H9 (cell line): Measurements from ENCODE around the gene KIR3DL1. TPM values are rescaled to one million over a fixed set of nuclear protein-coding genes. Genes with fewer than 3 reads are reported as not detected.

ENCODE experiments used
- DNase-seq: peaks from one replicate; pipeline ENCODE4 v3.0.0-alpha.2; 2017
- H2AFZ ChIP-seq: one replicate; pipeline ENCODE4 v1.6.1; 2013; ENCODE audit warnings: mild to moderate bottlenecking, low read length, control low read depth, moderate library complexity
- H2AK5ac ChIP-seq: 2 replicates; pipeline ENCODE4 v1.6.1; 2013; ENCODE audit warnings: low read length, control low read depth, mixed read lengths; ENCODE audit not compliant: insufficient read length
- H2BK120ac ChIP-seq: one replicate; pipeline ENCODE4 v1.6.1; 2013; ENCODE audit warnings: low read depth, mild to moderate bottlenecking, low read length, control low read depth, inconsistent platforms; ENCODE audit not compliant: poor library complexity, severe bottlenecking
- H2BK12ac ChIP-seq: 2 replicates; pipeline ENCODE4 v1.6.1; 2013; ENCODE audit warnings: low read length, control low read depth, mixed read lengths, low read depth; ENCODE audit not compliant: insufficient read length
- H2BK15ac ChIP-seq: 2 replicates; pipeline ENCODE4 v1.6.1; 2013; ENCODE audit warnings: low read depth, low read length, control low read depth
- H2BK20ac ChIP-seq: one replicate; pipeline ENCODE4 v1.6.1; 2013; ENCODE audit warnings: low read depth, mild to moderate bottlenecking, low read length, control low read depth, inconsistent platforms; ENCODE audit not compliant: poor library complexity, severe bottlenecking
- H2BK5ac ChIP-seq: 2 replicates; pipeline ENCODE4 v1.6.1; 2013; ENCODE audit warnings: low read length, control low read depth, mixed read lengths; ENCODE audit not compliant: insufficient read length
- H3K14ac ChIP-seq: 2 replicates; pipeline ENCODE4 v1.6.1; 2013; ENCODE audit warnings: low read length, control low read depth; ENCODE audit not compliant: insufficient read depth
- H3K18ac ChIP-seq: 2 replicates; pipeline ENCODE4 v1.6.1; 2013; ENCODE audit warnings: low read depth, mild to moderate bottlenecking, mixed read lengths, low read length, control low read depth; ENCODE audit not compliant: insufficient read length
- H3K23ac ChIP-seq: 2 replicates; pipeline ENCODE4 v1.6.1; 2013; ENCODE audit warnings: low read length, control low read depth, mixed read lengths, low read depth; ENCODE audit not compliant: insufficient read length
- H3K23me2 ChIP-seq: 2 replicates; pipeline ENCODE4 v1.6.1; 2013; ENCODE audit warnings: low read depth, mild to moderate bottlenecking, mixed read lengths, low read length, control low read depth; ENCODE audit not compliant: insufficient read length, poor library complexity, severe bottlenecking
- H3K27ac ChIP-seq: 2 replicates; pipeline ENCODE4 v1.5.1; 2013; ENCODE audit warnings: low read length, control low read depth, mixed read lengths, low read depth; ENCODE audit not compliant: insufficient read length
- H3K27me3 ChIP-seq: 2 replicates; pipeline ENCODE4 v1.6.1; 2013; ENCODE audit warnings: low read length, control low read depth, inconsistent platforms; ENCODE audit not compliant: insufficient read depth
- H3K4ac ChIP-seq: 2 replicates; pipeline ENCODE4 v1.6.1; 2013; ENCODE audit warnings: low read depth, mild to moderate bottlenecking, control low read depth, inconsistent platforms, low read length, moderate library complexity
- H3K4me1 ChIP-seq: 2 replicates; pipeline ENCODE4 v1.6.1; 2013; ENCODE audit warnings: low read length, control low read depth, inconsistent platforms; ENCODE audit not compliant: insufficient read depth
- H3K4me2 ChIP-seq: 2 replicates; pipeline ENCODE4 v1.6.1; 2013; ENCODE audit warnings: low read length, control low read depth, mixed read lengths; ENCODE audit not compliant: insufficient read length, insufficient read depth
- H3K56ac ChIP-seq: 2 replicates; pipeline ENCODE4 v1.6.1; 2013; ENCODE audit warnings: low read depth, mild to moderate bottlenecking, mixed read lengths, low read length, control low read depth; ENCODE audit not compliant: insufficient read length
- H3K79me1 ChIP-seq: 2 replicates; pipeline ENCODE4 v1.6.1; 2013; ENCODE audit warnings: low read depth, mild to moderate bottlenecking, moderate library complexity, low read length, control low read depth, inconsistent platforms; ENCODE audit not compliant: insufficient read depth, poor library complexity, severe bottlenecking
- H3K79me2 ChIP-seq: 2 replicates; pipeline ENCODE4 v1.6.1; 2013; ENCODE audit warnings: low read length, control low read depth, inconsistent platforms; ENCODE audit not compliant: insufficient read depth
- H3K9ac ChIP-seq: 2 replicates; pipeline ENCODE4 v1.6.1; 2013; ENCODE audit warnings: low read length, control low read depth, mixed read lengths; ENCODE audit not compliant: insufficient read length; ENCODE audit errors: extremely low read depth
- H3K9me3 ChIP-seq: one replicate; pipeline ENCODE4 v1.6.1; 2013; ENCODE audit warnings: low read depth, low read length, inconsistent platforms; ENCODE audit not compliant: control insufficient read depth
- H3T11ph ChIP-seq: one replicate; pipeline ENCODE4 v1.6.1; 2013; ENCODE audit warnings: mild to moderate bottlenecking, low read length, control low read depth, inconsistent platforms
- H4K20me1 ChIP-seq: one replicate; pipeline ENCODE4 v1.6.1; 2013; ENCODE audit not compliant: control insufficient read depth, insufficient read length, insufficient read depth
- H4K5ac ChIP-seq: 2 replicates; pipeline ENCODE4 v1.6.1; 2013; ENCODE audit warnings: low read depth, mild to moderate bottlenecking, mixed read lengths, low read length, control low read depth; ENCODE audit not compliant: insufficient read length
- H4K8ac ChIP-seq: replicated peaks from 2 replicates; pipeline ENCODE4 v1.6.1; 2013; ENCODE audit warnings: low read length, control low read depth, mixed read lengths, low read depth; ENCODE audit not compliant: insufficient read length
- H4K91ac ChIP-seq: 2 replicates; pipeline ENCODE4 v1.6.1; 2013; ENCODE audit warnings: low read depth, mild to moderate bottlenecking, moderate library complexity, mixed read lengths, low read length, control low read depth; ENCODE audit not compliant: insufficient read length
- H3K27ac Mint-ChIP-seq, 3 experiments: 2 replicates in 2 of 3; 3 replicates in 1 of 3; pipeline ENCODE4 v1.8.0; 2020 to 2021; ENCODE audit warnings: mixed read lengths in 3 of 3, mild to moderate bottlenecking in 1 of 3, moderate library complexity in 1 of 3
- H3K27me3 Mint-ChIP-seq: 2 replicates; pipeline ENCODE4 v1.8.0; 2021; ENCODE audit warnings: low read depth, mild to moderate bottlenecking, moderate library complexity, mixed read lengths
- H3K36me3 Mint-ChIP-seq, 3 experiments: 2 replicates in 2 of 3; 3 replicates in 1 of 3; pipeline ENCODE4 v1.8.0; 2020 to 2021; ENCODE audit warnings: low read depth in 3 of 3, mixed read lengths in 3 of 3; ENCODE audit not compliant: insufficient read depth in 1 of 3
- H3K4me1 Mint-ChIP-seq, 2 experiments: 2 replicates each; pipeline ENCODE4 v1.8.0; 2020; ENCODE audit warnings: mixed read lengths in 2 of 2
- H3K4me3 Mint-ChIP-seq, 2 experiments: 2 replicates in 1 of 2; 3 replicates in 1 of 2; pipeline ENCODE4 v1.8.0; 2020 to 2021; ENCODE audit warnings: mild to moderate bottlenecking in 2 of 2, mixed read lengths in 2 of 2, moderate library complexity in 1 of 2
- H3K9me3 Mint-ChIP-seq, 2 experiments: 2 replicates in 1 of 2; 3 replicates in 1 of 2; pipeline ENCODE4 v1.8.0; 2020; ENCODE audit warnings: mild to moderate bottlenecking in 2 of 2, mixed read lengths in 2 of 2, moderate library complexity in 1 of 2
- WGBS: extraction: QIAGEN DNeasy Blood & Tissue Kit; methylation state at CpG from one replicate; pipeline ENCODE4 v1.1.7; 2013; ENCODE audit warnings: missing lambda C conversion rate, low lambda C conversion rate, mixed read lengths; ENCODE audit not compliant: insufficient read length; ENCODE audit errors: extremely low coverage; 5-methylcytosine and 5-hydroxymethylcytosine counted together
- total RNA-seq: library from RNA; stranded (reverse); gene quantifications from 2 replicates; pipeline ENCODE4 v1.2.1, GENCODE V29; 2021
- TF ChIP-seq, protein P1 (sequence below): fragments of 200-600 bp; sonication (generic); conservative IDR thresholded peaks from 3 replicates; pipeline ENCODE4 v1.8.0; 2021; ENCODE audit warnings: antibody characterized with exemption, mild to moderate bottlenecking

KIR3DL1 gene
- total RNA-seq, 1 experiment from 2014 or later: not detected

- Histone ChIP-seq H3K4me1 (no peaks in the 10 kb centered on the region), H3K4ac (no peak overlapping the region), H2BK12ac (no peak overlapping the region), H2BK120ac (no peak overlapping the region), H3K27ac (no peak overlapping the region), H3K56ac (no peak overlapping the region), H4K91ac (no peak overlapping the region), H3K9me3 (peaks cover 84% of the 10 kb centered on the region), H2AK5ac (no peak overlapping the region), H3K23ac (no peak overlapping the region), H2BK20ac (no peak overlapping the region), H2AFZ (no peak overlapping the region), H2BK5ac (no peak overlapping the region), H3K27me3 (no peaks in the 10 kb centered on the region), H3K79me1 (no peaks in the 10 kb centered on the region), H4K8ac (no peak overlapping the region), H3K4me2 (no peak overlapping the region), H3T11ph (no peak overlapping the region), H4K20me1 (no peaks in the 10 kb centered on the region), H3K79me2 (no peaks in the 10 kb centered on the region), H3K18ac (no peak overlapping the region), H3K9ac (no peak overlapping the region), H4K5ac (no peak overlapping the region), H3K14ac (no peak overlapping the region), H3K23me2 (no peaks in the 10 kb centered on the region), H2BK15ac (no peak overlapping the region)
- H3K27me3 Mint-ChIP-seq: peaks cover 6% of the 10 kb centered on the region; the same call in 1 of the 2 replicates
- DNase-seq: no peak
- H3K9me3 Mint-ChIP-seq: peaks cover 75 to 79% of the 10 kb centered on the region in 2 experiments
- no CpG with 5 or more reads among the region's 5 CpGs for WGBS
- H3K27ac Mint-ChIP-seq: no peak overlapping the region
- H3K4me1 Mint-ChIP-seq: no peaks in the 10 kb centered on the region
- TF ChIP-seq, protein P1, sequence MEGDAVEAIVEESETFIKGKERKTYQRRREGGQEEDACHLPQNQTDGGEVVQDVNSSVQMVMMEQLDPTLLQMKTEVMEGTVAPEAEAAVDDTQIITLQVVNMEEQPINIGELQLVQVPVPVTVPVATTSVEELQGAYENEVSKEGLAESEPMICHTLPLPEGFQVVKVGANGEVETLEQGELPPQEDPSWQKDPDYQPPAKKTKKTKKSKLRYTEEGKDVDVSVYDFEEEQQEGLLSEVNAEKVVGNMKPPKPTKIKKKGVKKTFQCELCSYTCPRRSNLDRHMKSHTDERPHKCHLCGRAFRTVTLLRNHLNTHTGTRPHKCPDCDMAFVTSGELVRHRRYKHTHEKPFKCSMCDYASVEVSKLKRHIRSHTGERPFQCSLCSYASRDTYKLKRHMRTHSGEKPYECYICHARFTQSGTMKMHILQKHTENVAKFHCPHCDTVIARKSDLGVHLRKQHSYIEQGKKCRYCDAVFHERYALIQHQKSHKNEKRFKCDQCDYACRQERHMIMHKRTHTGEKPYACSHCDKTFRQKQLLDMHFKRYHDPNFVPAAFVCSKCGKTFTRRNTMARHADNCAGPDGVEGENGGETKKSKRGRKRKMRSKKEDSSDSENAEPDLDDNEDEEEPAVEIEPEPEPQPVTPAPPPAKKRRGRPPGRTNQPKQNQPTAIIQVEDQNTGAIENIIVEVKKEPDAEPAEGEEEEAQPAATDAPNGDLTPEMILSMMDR: no peak
- peaks cover 18 to 51% (median 19%) of the 10 kb centered on the region in 3 experiments; a peak in 5 of 7 replicates for H3K36me3 Mint-ChIP-seq
- no peak overlapping the region for H3K4me3 Mint-ChIP-seq
These were observed 12.2 kb upstream of the KIR3DL1 start for GRCh38 chr19:54804101-54804500.
